ENCODE results near the gene NOX5.
A peak's percentile ranks its signal among the peaks of the same experiment; 100 is the strongest.
"Not testable (repeated sequence)": the region's sequence is repeated elsewhere in the genome, so short reads cannot be mapped to it uniquely, and the experiment has no call there.

The NOX5 gene

GRCh38 chr15:69068157-69068556 is 53.7 kb downstream of the NOX5 start:
- Histone ChIP-seq H3K4me1 (ENCODE audit: control insufficient read depth, insufficient read depth, low read length) (no peaks in the 10 kb centered on the region), H3K36me3 (ENCODE audit: control insufficient read depth in 2 of 2, insufficient read depth in 2 of 2, low read length in 2 of 2) (no peaks in the 10 kb centered on the region), H3K9me3 (ENCODE audit: control insufficient read depth in 2 of 2, low read length in 2 of 2) (peaks cover 0 to 5% of the 10 kb centered on the region in 2 donors), H3K9ac (ENCODE audit: low read length in 2 of 2) (no peak overlapping the region), H3K27ac (ENCODE audit: low read length) (no peak overlapping the region), H3K27me3 (ENCODE audit: control insufficient read depth in 1 of 2, insufficient read depth in 2 of 2, low read length in 2 of 2) (peaks cover 0 to 5% of the 10 kb centered on the region in 2 donors), H3K4me3 (ENCODE audit: low read length in 2 of 2) (no peak overlapping the region)

DNA sequence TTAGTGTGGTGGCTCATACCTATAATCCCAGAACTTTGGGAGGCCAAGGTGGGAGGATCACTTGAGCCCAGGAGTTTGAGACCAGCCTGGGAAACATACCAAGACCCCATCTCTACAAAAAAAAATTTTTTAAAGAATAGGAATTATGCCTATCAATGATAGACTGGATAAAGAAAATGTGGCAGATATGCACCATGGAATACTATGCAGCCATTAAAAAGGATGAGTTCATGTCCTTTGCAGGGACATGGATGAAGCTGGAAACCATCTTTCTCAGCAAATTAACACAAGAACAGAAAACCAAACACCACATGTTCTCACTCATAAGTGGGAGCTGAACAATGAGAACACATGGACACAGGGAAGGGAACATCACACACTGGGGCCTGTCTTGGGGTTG is 54.8 kb downstream of the NOX5 start:
- H3K36me3 ChIP-seq (ENCODE audit: control insufficient read depth in 2 of 2, insufficient read depth in 2 of 2, low read length in 2 of 2); H3K27me3 ChIP-seq (ENCODE audit: control insufficient read depth in 1 of 2, insufficient read depth in 2 of 2, low read length in 2 of 2); H3K9me3 ChIP-seq (ENCODE audit: control insufficient read depth in 2 of 2, low read length in 2 of 2); H3K4me1 ChIP-seq (ENCODE audit: control insufficient read depth, insufficient read depth, low read length); H3K4me3 ChIP-seq (ENCODE audit: low read length in 2 of 2); H3K27ac ChIP-seq (ENCODE audit: low read length); H3K9ac ChIP-seq (ENCODE audit: low read length in 2 of 2): not testable (repeated sequence)

DNA sequence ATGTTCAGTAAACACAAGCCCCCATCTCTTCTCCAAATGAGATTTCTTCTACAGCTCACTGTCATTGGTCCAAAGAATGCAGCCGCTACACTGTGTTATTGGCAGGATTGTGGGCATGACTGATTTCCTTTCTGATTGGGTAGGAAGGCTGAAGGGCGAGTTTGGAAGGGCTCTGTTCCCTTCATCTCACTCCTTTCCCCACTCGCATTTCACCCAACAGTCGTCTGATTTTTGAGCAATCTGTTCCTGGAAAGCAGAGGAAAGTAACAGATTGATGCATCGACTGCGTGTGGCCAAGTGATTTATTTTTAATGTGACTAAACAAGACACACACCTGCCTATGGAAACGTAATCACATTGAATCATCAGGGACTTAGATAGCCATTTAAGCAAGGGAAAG is 55.5 kb downstream of the NOX5 start:
- H3K36me3 ChIP-seq (ENCODE audit: control insufficient read depth in 2 of 2, insufficient read depth in 2 of 2, low read length in 2 of 2), result no peaks in the 10 kb centered on the region
- peaks cover 7% of the 10 kb centered on the region for H3K4me1 ChIP-seq (ENCODE audit: control insufficient read depth, insufficient read depth, low read length)
- H3K9ac ChIP-seq (ENCODE audit: low read length in 2 of 2), result no peak overlapping the region
- H3K27ac ChIP-seq (ENCODE audit: low read length), result no peak overlapping the region
- H3K4me3 ChIP-seq (ENCODE audit: low read length in 2 of 2), result no peak overlapping the region
- H3K27me3 ChIP-seq (ENCODE audit: control insufficient read depth in 1 of 2, insufficient read depth in 2 of 2, low read length in 2 of 2), result peaks cover 6 to 13% of the 10 kb centered on the region in 2 donors
- peaks cover 0 to 5% of the 10 kb centered on the region in 2 donors for H3K9me3 ChIP-seq (ENCODE audit: control insufficient read depth in 2 of 2, low read length in 2 of 2)

GRCh38 chr15:69070396-69070795 is 55.9 kb downstream of the NOX5 start:
- Histone ChIP-seq H3K27ac (ENCODE audit: low read length) (no peak overlapping the region), H3K9ac (ENCODE audit: low read length in 2 of 2) (no peak overlapping the region), H3K9me3 (ENCODE audit: control insufficient read depth in 2 of 2, low read length in 2 of 2) (peaks cover 0 to 5% of the 10 kb centered on the region in 2 donors), H3K27me3 (ENCODE audit: control insufficient read depth in 1 of 2, insufficient read depth in 2 of 2, low read length in 2 of 2) (peaks cover 6 to 15% of the 10 kb centered on the region in 2 donors), H3K4me1 (ENCODE audit: control insufficient read depth, insufficient read depth, low read length) (peaks cover 7% of the 10 kb centered on the region), H3K4me3 (ENCODE audit: low read length in 2 of 2) (no peak overlapping the region), H3K36me3 (ENCODE audit: control insufficient read depth in 2 of 2, insufficient read depth in 2 of 2, low read length in 2 of 2) (no peaks in the 10 kb centered on the region)

DNA sequence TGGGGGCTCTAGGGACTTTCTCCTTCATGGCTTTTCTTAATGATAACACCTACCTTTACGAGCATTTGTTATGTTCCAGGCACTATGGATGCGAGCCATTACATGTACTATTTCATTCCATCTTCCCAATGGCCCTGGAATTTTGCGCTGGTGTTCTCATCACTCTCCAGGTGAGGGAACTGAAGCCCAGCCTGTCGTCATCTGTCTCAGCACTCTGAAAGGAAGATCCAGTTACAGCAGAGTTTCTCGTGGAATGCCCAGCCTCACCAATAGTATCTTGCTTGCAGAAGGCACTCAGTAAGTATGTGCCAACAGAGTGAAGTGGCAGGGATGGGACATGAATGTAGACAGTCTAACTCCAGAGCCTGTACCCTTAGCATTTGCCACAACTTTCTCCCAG is 56.8 kb downstream of the NOX5 start:
- no peaks in the 10 kb centered on the region for H3K36me3 ChIP-seq (ENCODE audit: control insufficient read depth in 2 of 2, insufficient read depth in 2 of 2, low read length in 2 of 2)
- H3K9ac ChIP-seq (ENCODE audit: low read length in 2 of 2), result no peak overlapping the region
- no peak overlapping the region for H3K4me3 ChIP-seq (ENCODE audit: low read length in 2 of 2)
- no peak overlapping the region for H3K27ac ChIP-seq (ENCODE audit: low read length)
- H3K27me3 ChIP-seq (ENCODE audit: control insufficient read depth in 1 of 2, insufficient read depth in 2 of 2, low read length in 2 of 2), result peaks cover 6 to 15% of the 10 kb centered on the region in 2 donors
- H3K9me3 ChIP-seq (ENCODE audit: control insufficient read depth in 2 of 2, low read length in 2 of 2), result peaks cover 0 to 5% of the 10 kb centered on the region in 2 donors
- peaks cover 7% of the 10 kb centered on the region for H3K4me1 ChIP-seq (ENCODE audit: control insufficient read depth, insufficient read depth, low read length)

- peaks cover 7% of the 10 kb centered on the region for H3K4me1 ChIP-seq (ENCODE audit: control insufficient read depth, insufficient read depth, low read length)
- H3K27me3 ChIP-seq (ENCODE audit: control insufficient read depth in 1 of 2, insufficient read depth in 2 of 2, low read length in 2 of 2), result peaks cover 6 to 15% of the 10 kb centered on the region in 2 donors
- H3K4me3 ChIP-seq (ENCODE audit: low read length in 2 of 2), result no peak overlapping the region
- peaks cover 0 to 5% of the 10 kb centered on the region in 2 donors for H3K9me3 ChIP-seq (ENCODE audit: control insufficient read depth in 2 of 2, low read length in 2 of 2)
- no peaks in the 10 kb centered on the region for H3K36me3 ChIP-seq (ENCODE audit: control insufficient read depth in 2 of 2, insufficient read depth in 2 of 2, low read length in 2 of 2)
- H3K9ac ChIP-seq (ENCODE audit: low read length in 2 of 2), result no peak overlapping the region
- no peak overlapping the region for H3K27ac ChIP-seq (ENCODE audit: low read length)
Measured at GRCh38 chr15:69072906-69073305, 58.4 kb downstream of the NOX5 start.

DNA sequence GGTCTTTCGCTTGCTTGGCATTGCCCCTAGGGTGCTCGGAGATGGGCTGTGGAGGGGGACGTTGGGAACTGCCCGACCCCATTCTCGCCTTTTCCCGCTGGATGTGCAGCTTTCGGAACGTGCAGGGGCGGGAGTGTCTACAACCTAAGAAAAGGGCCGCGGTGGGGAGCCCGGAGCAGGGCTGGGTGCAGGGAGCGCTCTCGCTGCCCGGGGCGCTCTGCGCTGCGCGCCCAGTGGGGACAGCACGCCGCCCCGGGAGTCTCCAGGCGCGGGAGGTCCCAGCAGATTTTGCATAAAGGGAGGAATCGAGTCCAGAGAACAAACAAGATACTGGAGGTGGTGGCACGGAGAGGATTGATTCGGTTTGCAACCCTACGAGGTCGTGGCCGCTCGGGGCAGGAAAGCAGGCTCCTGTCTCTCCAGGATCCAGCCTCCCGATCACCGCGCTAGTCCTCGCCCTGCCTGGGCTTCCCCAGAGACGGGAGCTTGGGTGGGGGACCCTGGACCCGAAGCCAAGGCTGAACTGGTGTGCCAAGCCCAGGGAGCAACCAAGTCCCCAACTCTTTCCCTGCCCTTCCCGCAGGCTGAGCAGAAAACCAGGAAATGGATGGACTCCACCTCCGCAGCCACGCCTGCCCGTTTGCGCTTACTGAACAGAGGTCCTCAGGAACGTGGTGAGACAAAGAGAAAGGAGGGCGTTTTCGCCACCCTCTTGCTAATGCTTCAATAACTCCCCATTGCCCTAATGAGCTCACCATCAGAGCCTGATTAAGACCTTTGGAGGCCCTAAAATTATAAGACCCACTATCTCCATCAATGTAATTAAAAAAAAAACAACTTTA is 59.7 kb downstream of the NOX5 start:
- H3K27ac ChIP-seq (ENCODE audit: low read length), result no peak overlapping the region
- H3K4me1 ChIP-seq (ENCODE audit: control insufficient read depth, insufficient read depth, low read length), result peaks cover 7% of the 10 kb centered on the region
- no peaks in the 10 kb centered on the region for H3K9me3 ChIP-seq (ENCODE audit: control insufficient read depth in 2 of 2, low read length in 2 of 2)
- H3K9ac ChIP-seq (ENCODE audit: low read length in 2 of 2), result no peak overlapping the region
- peak overlapping the region; percentile 51 to 71 for H3K4me3 ChIP-seq (ENCODE audit: low read length in 2 of 2)
- peaks cover 6 to 15% of the 10 kb centered on the region in 2 donors for H3K27me3 ChIP-seq (ENCODE audit: control insufficient read depth in 1 of 2, insufficient read depth in 2 of 2, low read length in 2 of 2)
- no peaks in the 10 kb centered on the region for H3K36me3 ChIP-seq (ENCODE audit: control insufficient read depth in 2 of 2, insufficient read depth in 2 of 2, low read length in 2 of 2)

DNA sequence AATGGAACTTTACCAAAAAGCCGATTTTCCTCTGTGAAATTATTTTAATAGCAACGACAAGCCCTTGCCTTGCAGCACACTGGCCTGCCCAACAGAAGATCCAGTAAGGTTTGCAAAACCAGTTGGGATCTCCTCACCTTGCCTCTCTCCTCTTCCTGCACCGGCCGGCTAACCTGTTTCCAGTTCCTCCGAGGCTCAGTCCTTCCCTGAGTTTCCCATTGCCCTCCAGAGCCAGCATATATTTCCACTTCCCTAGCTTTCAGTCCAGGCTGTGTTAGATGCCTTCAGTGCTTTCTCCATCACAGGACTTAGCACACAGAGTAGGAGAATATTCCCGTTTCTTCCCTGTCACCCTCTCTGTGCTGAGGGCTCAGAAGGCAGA is 60.3 kb downstream of the NOX5 start:
- no peak overlapping the region for H3K9ac ChIP-seq (ENCODE audit: low read length in 2 of 2)
- peaks cover 7% of the 10 kb centered on the region for H3K4me1 ChIP-seq (ENCODE audit: control insufficient read depth, insufficient read depth, low read length)
- H3K4me3 ChIP-seq (ENCODE audit: low read length in 2 of 2), result peak overlapping the region; percentile 51 to 71
- H3K27ac ChIP-seq (ENCODE audit: low read length), result no peak overlapping the region
- H3K36me3 ChIP-seq (ENCODE audit: control insufficient read depth in 2 of 2, insufficient read depth in 2 of 2, low read length in 2 of 2), result no peaks in the 10 kb centered on the region
- peaks cover 6 to 15% of the 10 kb centered on the region in 2 donors for H3K27me3 ChIP-seq (ENCODE audit: control insufficient read depth in 1 of 2, insufficient read depth in 2 of 2, low read length in 2 of 2)
- H3K9me3 ChIP-seq (ENCODE audit: control insufficient read depth in 2 of 2, low read length in 2 of 2), result no peaks in the 10 kb centered on the region

GRCh38 chr15:69075440-69075839 is 60.9 kb downstream of the NOX5 start:
- Histone ChIP-seq H3K27me3 (ENCODE audit: control insufficient read depth in 1 of 2, insufficient read depth in 2 of 2, low read length in 2 of 2) (peaks cover 6 to 15% of the 10 kb centered on the region in 2 donors), H3K9me3 (ENCODE audit: control insufficient read depth in 2 of 2, low read length in 2 of 2) (no peaks in the 10 kb centered on the region), H3K9ac (ENCODE audit: low read length in 2 of 2) (no peak overlapping the region), H3K4me1 (ENCODE audit: control insufficient read depth, insufficient read depth, low read length) (peaks cover 7% of the 10 kb centered on the region), H3K27ac (ENCODE audit: low read length) (no peak overlapping the region), H3K4me3 (ENCODE audit: low read length in 2 of 2) (no peak overlapping the region), H3K36me3 (ENCODE audit: control insufficient read depth in 2 of 2, insufficient read depth in 2 of 2, low read length in 2 of 2) (no peaks in the 10 kb centered on the region)

GRCh38 chr15:69076756-69077155 is 62.3 kb downstream of the NOX5 start:
- peaks cover 6 to 12% of the 10 kb centered on the region in 2 donors for H3K27me3 ChIP-seq (ENCODE audit: control insufficient read depth in 1 of 2, insufficient read depth in 2 of 2, low read length in 2 of 2)
- no peak overlapping the region for H3K9ac ChIP-seq (ENCODE audit: low read length in 2 of 2)
- H3K4me3 ChIP-seq (ENCODE audit: low read length in 2 of 2), result no peak overlapping the region
- no peak overlapping the region for H3K27ac ChIP-seq (ENCODE audit: low read length)
- no peaks in the 10 kb centered on the region for H3K9me3 ChIP-seq (ENCODE audit: control insufficient read depth in 2 of 2, low read length in 2 of 2)
- H3K4me1 ChIP-seq (ENCODE audit: control insufficient read depth, insufficient read depth, low read length), result peaks cover 7% of the 10 kb centered on the region
- no peaks in the 10 kb centered on the region for H3K36me3 ChIP-seq (ENCODE audit: control insufficient read depth in 2 of 2, insufficient read depth in 2 of 2, low read length in 2 of 2)

- Histone ChIP-seq H3K4me1 (ENCODE audit: control insufficient read depth, insufficient read depth, low read length) (peaks cover 9% of the 10 kb centered on the region), H3K9ac (ENCODE audit: low read length in 2 of 2) (no peak overlapping the region)
Measured at GRCh38 chr15:69078638-69079037, 64.1 kb downstream of the NOX5 start.

More at GRCh38 chr15:69078638-69079037, 64.1 kb downstream of the NOX5 start:
- Histone ChIP-seq H3K27ac (ENCODE audit: low read length) (no peak overlapping the region), H3K4me3 (ENCODE audit: low read length in 2 of 2) (no peak overlapping the region), H3K27me3 (ENCODE audit: control insufficient read depth in 1 of 2, insufficient read depth in 2 of 2, low read length in 2 of 2) (peaks cover 6 to 12% of the 10 kb centered on the region in 2 donors), H3K36me3 (ENCODE audit: control insufficient read depth in 2 of 2, insufficient read depth in 2 of 2, low read length in 2 of 2) (no peaks in the 10 kb centered on the region), H3K9me3 (ENCODE audit: control insufficient read depth in 2 of 2, low read length in 2 of 2) (no peaks in the 10 kb centered on the region)
